ENCODE measurements around the gene BOD1L1.
A peak's percentile ranks its signal among the peaks of the same experiment; 100 is the strongest.

BOD1L1 gene

DNA sequence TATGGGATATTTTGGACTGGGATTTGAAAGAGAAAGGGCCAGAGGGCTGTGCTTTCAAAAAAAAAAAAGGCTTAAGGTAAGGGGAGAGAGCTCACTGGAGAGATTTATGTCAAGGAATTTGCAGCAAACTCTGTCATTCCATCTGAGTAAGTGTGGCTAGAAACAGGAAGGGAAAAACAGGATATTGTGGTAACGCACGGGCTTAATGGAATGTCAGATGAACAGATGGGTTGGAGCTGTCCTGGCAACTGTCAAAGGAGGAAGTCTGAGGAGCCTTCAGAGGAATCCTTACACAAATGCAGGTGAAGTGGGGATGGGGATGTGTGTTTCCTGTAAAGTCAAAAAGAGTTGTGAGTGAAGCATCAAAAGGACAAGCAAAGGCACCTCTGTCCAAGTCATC is 68.1 kb downstream of the BOD1L1 start:
- Mint-ChIP-seq H3K4me1 (ENCODE audit: low read depth) (no peaks in the 10 kb centered on the region), H3K4me3 (no peak overlapping the region), H3K36me3 (ENCODE audit: low read depth) (no peaks in the 10 kb centered on the region), H3K27me3 (ENCODE audit: low read depth) (no peaks in the 10 kb centered on the region), H3K9me3 (no peaks in the 10 kb centered on the region), H3K27ac (no peak overlapping the region)
- no peak for DNase-seq (ENCODE audit: low spot score)

DNA sequence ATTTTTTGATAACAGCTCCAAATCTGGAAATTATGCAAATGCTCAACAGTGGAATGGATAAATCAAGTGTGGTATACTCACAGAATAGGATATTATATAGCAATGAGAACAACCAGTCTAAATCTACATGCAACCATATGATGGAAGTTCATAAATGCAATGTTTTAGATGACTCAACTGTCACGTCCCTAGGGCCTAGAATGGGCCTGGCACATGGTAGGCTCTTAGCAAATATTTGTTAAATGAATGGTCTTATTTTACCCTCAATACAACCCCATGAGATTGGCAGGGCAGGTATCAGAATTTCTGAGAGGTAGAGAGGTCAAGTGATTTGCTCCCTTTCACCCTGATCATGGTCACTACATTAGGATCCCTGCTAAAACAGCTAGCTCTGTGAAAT is 68.6 kb downstream of the BOD1L1 start:
- Mint-ChIP-seq H3K9me3 (no peaks in the 10 kb centered on the region), H3K27ac (no peak overlapping the region), H3K4me3 (no peak overlapping the region), H3K36me3 (ENCODE audit: low read depth) (no peaks in the 10 kb centered on the region), H3K27me3 (ENCODE audit: low read depth) (peaks cover under 1% of the 10 kb centered on the region), H3K4me1 (ENCODE audit: low read depth) (no peaks in the 10 kb centered on the region)
- no peak for DNase-seq (ENCODE audit: low spot score)

DNA sequence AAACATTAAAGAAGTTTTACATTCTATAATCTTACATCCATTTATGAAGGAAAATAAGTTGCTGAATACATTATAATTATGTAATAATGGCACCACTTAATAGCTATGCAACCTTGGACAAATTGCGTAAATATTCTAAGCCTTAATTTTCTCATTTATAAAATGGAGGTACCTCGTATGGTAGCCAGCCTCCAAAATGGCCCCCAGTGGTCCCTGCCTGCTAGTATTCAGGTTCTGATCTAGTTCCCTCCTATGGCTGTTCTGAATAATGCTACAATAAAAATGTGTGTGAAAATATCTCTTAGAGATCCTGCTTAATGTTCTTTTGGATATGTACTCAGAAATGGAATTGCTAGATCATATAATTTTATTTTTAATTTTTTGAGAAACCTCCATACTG is 72.2 kb downstream of the BOD1L1 start:
- H3K27ac Mint-ChIP-seq, result no peak overlapping the region
- no peaks in the 10 kb centered on the region for H3K36me3 Mint-ChIP-seq (ENCODE audit: low read depth)
- no peaks in the 10 kb centered on the region for H3K9me3 Mint-ChIP-seq
- no peak overlapping the region for H3K4me3 Mint-ChIP-seq
- H3K27me3 Mint-ChIP-seq (ENCODE audit: low read depth), result peaks cover 25% of the 10 kb centered on the region
- no peak for DNase-seq (ENCODE audit: low spot score)
- no peaks in the 10 kb centered on the region for H3K4me1 Mint-ChIP-seq (ENCODE audit: low read depth)

DNA sequence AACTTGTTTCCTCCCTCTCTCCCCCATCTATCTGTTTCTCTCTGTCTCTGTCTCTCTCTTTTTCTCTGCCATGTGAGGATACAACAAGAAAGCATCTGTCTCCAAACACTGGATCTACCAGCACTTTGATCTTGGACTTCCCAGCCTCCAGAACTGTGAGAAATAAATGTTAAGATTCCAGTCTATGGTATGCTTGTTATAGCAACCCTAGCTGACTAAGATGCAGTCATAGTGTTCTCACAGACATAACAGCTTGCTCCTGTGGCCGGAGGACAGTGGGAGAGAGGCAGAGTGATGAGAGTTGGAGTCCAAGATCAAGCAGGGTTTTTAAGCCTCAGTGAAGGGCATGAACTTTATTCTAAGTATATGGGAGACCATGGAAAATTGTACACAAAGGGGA is 74.4 kb downstream of the BOD1L1 start:
- Mint-ChIP-seq H3K9me3 (no peaks in the 10 kb centered on the region), H3K27me3 (ENCODE audit: low read depth) (peaks cover 37% of the 10 kb centered on the region), H3K27ac (no peak overlapping the region), H3K4me1 (ENCODE audit: low read depth) (peaks cover 9% of the 10 kb centered on the region), H3K4me3 (no peak overlapping the region), H3K36me3 (ENCODE audit: low read depth) (no peaks in the 10 kb centered on the region)
- no peak for DNase-seq (ENCODE audit: low spot score)

DNA sequence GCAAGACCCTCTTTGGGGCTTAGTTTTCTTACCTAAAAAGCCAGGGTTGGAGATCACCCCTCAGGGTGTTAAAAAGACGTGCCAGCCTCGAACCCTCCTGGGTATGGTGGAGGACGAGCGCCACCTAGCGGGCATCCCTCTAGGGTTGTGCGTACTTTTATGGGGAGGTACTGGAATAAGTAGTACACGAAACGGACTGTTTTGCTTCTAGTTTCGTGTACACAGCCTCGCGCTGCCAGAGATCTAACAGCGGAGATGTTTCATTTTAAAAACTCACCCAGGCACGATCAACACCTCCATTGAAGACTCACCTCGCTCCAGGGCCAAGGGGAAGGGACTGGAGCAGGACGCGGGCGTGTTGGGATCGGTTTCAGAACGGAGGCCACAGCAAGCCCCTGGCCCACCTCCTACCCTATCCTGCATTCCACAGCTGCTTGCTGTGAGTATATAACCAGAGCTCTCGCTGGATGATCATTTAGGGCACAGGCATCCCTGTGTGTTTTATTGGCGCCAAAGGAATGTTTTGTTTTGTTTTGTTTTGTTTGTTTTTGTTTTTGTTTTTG is 78.5 kb downstream of the BOD1L1 start:
- H3K4me3 Mint-ChIP-seq, result peak overlapping the region; percentile 76
- H3K27me3 Mint-ChIP-seq (ENCODE audit: low read depth), result peaks cover 60% of the 10 kb centered on the region
- DNase-seq (ENCODE audit: low spot score), result peak; percentile 73
- no peak overlapping the region for H3K27ac Mint-ChIP-seq
- H3K36me3 Mint-ChIP-seq (ENCODE audit: low read depth), result peaks cover 2% of the 10 kb centered on the region
- H3K4me1 Mint-ChIP-seq (ENCODE audit: low read depth), result peaks cover 26% of the 10 kb centered on the region
- no peaks in the 10 kb centered on the region for H3K9me3 Mint-ChIP-seq

DNA sequence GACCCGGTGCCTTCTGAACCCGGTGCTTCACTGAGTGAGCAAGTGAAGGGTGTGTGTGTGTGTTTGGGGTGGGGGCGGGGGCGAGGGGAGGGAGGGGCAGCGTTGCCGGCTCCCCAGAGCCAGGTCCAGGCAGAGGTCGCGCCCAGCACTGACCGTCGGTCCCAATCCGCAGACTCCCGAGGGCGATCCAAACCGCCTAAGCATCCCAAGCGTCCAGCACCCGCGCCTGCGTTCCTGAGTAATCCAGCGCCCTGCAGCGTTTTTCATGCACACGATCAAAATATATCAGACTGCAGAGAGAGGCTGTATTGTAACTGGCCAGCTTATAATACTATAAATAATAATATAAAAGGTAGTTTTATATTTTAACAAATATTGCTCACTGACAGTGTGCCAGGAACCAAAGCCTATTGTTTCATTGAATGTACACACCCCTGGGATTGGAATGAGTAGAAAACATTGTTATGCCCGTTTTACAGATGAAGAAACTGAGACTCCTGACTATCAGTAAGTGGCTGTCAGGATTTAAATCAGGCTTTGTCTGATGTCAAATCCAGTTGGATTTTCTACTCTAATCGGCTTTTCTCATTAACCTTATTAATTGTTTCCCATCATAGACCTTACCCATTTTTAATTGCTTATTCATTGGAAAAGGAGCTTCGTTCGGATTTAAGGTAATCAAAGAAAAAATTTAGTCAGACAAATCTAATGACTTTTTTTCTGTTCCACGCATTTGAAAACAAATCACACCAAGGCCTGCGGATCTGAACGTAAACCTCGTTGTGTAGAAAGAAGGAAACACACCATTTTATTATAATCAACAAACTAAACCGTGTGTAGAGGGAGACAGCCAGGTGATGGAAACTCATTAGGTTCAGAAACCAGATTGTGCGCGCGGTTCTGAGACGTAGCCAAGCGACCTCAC is 79.2 kb downstream of the BOD1L1 start:
- Mint-ChIP-seq H3K4me1 (ENCODE audit: low read depth) (peaks cover 28% of the 10 kb centered on the region), H3K27me3 (ENCODE audit: low read depth) (peaks cover 60% of the 10 kb centered on the region), H3K9me3 (no peaks in the 10 kb centered on the region), H3K4me3 (peak overlapping the region; percentile 76), H3K27ac (peak overlapping the region; percentile 7), H3K36me3 (ENCODE audit: low read depth) (peaks cover 2% of the 10 kb centered on the region)
- no peak for DNase-seq (ENCODE audit: low spot score)

DNA sequence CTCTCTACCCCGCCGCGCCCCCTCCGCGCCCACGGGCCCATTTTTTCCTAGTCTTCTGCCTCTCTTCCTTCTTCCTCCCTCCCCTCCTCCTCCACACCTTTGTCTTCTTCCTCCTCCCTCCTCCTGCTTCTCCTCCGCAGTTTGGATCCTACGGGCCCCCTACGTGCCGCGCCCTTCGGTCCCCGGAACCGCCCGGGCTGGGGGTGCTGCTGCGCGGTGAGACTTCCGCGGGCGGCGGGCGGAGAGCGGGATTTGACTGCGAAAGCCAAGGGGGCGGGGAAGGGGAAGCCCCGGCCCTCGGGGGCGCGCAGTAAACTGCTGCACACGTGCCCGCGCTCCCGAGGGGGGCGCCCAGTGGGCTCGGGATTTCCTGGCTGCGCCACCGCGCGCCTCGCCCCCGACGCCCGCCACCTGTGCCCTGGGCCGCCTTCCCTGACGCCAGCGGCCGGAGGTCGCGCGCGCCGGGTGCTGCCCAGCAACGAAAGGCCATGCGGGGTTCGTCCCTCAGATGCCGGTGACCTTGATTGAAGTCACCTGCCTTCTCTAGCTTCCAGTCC is 80.0 kb downstream of the BOD1L1 start:
- Mint-ChIP-seq H3K4me3 (peak overlapping the region; percentile 58), H3K27me3 (ENCODE audit: low read depth) (peaks cover 62% of the 10 kb centered on the region), H3K36me3 (ENCODE audit: low read depth) (peaks cover 2% of the 10 kb centered on the region), H3K9me3 (no peaks in the 10 kb centered on the region), H3K4me1 (ENCODE audit: low read depth) (peaks cover 28% of the 10 kb centered on the region), H3K27ac (no peak overlapping the region)
- no peak for DNase-seq (ENCODE audit: low spot score)

DNA sequence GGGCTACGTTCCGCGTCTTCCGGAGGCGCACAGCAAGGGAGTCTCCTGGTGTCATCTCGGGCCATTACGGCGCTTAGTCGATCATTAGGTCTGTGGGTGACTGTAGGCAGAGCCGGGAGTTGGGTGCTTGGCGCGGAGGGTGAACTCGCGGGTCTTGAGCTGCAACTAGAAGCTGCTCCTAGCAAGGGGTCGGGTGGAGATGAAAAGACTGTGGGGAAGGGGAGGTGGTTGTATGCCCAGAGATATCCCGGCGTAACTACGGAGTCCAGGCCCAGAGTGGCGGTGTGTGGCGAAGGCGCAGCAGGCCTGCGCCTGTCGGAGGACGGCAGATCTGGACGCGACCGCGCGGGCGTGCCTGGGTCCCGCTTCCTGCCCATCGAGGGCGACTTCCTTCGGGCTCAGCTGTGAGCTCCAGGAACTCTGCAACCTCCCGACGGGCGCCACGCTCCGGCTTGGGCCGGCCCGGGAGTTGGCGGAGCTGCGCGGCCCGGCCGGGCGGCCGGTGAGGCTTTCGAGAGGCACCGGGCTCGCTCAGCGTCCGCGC is 80.5 kb downstream of the BOD1L1 start:
- peak overlapping the region; percentile 29 for H3K27ac Mint-ChIP-seq

DNA sequence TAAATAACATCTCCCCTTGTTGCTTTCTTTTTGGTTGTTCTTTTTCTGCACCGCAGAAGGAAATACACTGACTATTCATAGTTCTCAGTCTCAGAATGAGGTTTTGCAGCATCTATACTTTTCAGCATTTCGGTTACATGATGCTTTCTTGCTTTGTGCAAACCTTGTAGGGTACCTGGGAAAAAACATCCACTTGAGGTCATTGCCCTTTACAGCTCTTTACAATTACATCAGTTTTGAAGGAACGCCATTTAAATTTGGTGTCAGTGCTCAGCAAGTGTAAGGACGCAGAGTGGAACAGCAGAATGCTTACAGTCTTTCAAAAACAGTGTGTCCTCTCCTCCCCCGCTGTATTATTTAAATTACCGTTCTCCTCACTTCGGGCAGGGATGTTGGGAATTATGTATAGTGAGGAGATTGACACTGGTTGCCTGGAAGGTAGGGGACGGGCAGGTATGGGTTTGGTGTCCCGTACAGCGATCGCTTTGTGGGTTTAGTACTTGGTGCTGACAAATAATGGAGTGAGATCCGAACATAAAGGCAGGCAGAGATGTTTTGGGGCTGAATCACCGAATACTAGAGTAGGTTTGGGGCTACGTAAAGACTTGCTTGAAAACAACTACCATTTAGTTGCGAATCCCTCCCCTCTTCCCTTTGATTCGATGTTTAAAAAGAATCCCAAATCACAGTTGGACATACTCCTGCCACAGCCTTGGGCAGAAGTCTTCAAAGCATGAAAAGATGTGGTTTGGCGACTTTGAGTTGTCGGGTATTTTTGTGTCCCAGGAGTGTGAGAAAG is 81.2 kb downstream of the BOD1L1 start:
- Mint-ChIP-seq H3K27me3 (ENCODE audit: low read depth) (peaks cover 63% of the 10 kb centered on the region), H3K9me3 (no peaks in the 10 kb centered on the region), H3K4me1 (ENCODE audit: low read depth) (peaks cover 28% of the 10 kb centered on the region), H3K36me3 (ENCODE audit: low read depth) (peaks cover 2% of the 10 kb centered on the region), H3K27ac (peak overlapping the region; percentile 59), H3K4me3 (peak overlapping the region; percentile 80)
- DNase-seq (ENCODE audit: low spot score), result no peak

More for the DNA sequence above, 80.5 kb downstream of the BOD1L1 start:
- Mint-ChIP-seq H3K4me1 (ENCODE audit: low read depth) (peaks cover 28% of the 10 kb centered on the region), H3K9me3 (no peaks in the 10 kb centered on the region), H3K36me3 (ENCODE audit: low read depth) (peaks cover 2% of the 10 kb centered on the region), H3K4me3 (peak overlapping the region; percentile 80), H3K27me3 (ENCODE audit: low read depth) (peaks cover 60% of the 10 kb centered on the region)
- DNase-seq (ENCODE audit: low spot score), result no peak

DNA sequence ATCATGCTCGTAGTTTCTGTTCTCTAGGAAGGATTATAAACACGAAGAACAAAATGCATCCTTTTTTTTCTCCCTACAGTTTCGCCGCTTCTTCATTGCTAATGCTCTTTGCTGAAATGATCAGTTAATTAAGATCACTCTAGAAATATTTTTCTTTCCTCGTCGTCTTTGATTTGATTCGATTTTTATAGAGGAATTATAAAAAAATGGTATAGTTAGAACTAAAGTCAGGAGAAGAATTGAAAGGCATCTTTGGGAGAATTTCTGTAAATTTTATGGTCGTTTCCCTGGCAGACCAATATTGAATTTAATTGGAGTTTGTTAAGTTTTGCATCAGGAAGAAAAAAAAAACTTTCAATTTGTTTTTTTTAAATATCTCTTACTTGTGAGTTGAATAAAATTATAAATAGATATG is 82.1 kb downstream of the BOD1L1 start:
- peaks cover 2% of the 10 kb centered on the region for H3K36me3 Mint-ChIP-seq (ENCODE audit: low read depth)
- peak overlapping the region; percentile 86 for H3K4me3 Mint-ChIP-seq
- H3K4me1 Mint-ChIP-seq (ENCODE audit: low read depth), result peaks cover 31% of the 10 kb centered on the region
- peaks cover 65% of the 10 kb centered on the region for H3K27me3 Mint-ChIP-seq (ENCODE audit: low read depth)
- DNase-seq (ENCODE audit: low spot score), result no peak
- peak overlapping the region; percentile 77 for H3K27ac Mint-ChIP-seq
- no peaks in the 10 kb centered on the region for H3K9me3 Mint-ChIP-seq

DNA sequence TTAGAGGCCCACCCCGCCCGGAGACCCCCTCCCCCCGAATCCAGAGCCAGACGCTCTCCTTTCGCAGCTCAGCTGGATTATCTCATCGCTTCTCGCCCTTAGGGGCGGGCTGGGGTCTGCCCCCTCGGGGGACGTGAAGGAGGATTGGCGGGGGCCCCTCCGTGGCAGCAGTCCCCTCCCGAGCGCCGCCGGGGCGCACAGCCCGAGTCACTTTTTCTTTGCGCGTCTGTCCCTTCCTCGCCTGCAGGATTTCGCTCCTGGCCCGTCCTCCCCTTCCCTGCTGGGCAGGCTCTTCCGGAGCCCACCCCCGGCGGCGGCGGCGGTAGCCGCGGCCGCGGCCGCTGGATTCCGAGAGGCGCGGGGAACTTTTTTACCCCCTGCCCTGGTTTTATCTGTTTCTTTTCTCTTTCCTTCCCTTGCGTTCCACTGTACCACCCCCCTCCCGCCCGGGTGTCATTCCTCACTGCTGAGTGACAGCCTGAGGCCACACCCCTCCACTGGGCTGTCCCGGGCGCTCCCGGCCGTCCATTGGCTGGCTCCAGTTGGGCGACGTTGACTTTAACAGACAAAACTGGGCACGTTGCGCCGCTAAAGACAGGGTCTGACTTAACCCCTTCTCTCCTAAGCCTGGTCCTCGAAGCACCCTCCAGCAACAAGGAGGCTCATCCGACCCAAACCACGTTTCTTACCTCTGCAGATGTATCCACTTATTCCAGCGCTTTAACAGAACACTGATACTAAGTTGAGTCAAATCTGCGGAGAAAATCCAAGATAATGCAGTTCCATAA is 82.7 kb downstream of the BOD1L1 start:
- Mint-ChIP-seq H3K27me3 (ENCODE audit: low read depth) (peaks cover 69% of the 10 kb centered on the region), H3K27ac (peak overlapping the region; percentile 77), H3K9me3 (no peaks in the 10 kb centered on the region), H3K4me1 (ENCODE audit: low read depth) (peaks cover 31% of the 10 kb centered on the region), H3K4me3 (peak overlapping the region; percentile 86), H3K36me3 (ENCODE audit: low read depth) (peaks cover 2% of the 10 kb centered on the region)
- DNase-seq (ENCODE audit: low spot score), result peak; percentile 53

DNA sequence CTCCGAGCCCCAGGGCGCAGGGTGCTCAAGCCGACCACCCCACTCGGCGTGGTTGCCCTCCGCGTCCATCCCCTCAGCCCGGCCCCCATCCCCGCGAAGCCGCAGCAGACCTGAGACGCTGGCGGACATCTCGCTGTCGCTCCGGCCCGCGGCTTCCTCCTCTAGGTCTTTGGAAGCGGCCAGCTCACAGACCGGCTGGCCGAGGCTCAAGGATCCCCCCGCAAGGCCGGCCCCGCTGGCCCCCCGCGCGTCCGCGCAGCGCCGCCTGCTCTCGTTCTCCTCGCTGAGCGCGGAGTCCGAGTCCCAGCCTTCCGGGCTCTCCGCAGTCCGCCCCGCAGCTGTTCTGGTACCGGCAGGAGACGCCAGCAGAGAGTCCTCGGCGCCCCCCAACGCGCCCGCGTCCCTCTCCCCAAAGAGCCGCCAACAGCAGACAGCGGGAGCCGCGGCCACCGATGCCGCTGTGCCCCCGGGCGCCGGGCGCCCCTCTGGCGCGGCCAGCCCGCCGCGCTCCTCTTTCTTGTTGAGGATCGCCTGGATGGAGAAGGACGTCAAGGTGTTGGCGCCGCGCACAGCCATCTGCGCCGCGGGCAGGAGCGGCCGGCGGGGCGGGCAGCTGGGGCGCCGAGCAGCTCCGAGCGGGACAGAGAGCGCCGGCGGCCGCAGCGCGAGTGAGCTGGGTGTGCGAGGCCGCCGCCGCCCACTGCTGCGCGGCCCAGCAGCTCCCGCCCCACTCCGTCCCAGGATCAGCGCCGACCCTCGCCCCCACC is 83.5 kb downstream of the BOD1L1 start, which contains the start of gene NKX3-2:
NKX3-2 (minus strand) TSS at position 670 of the 767 bp plus-strand sequence; CDS start at position 576, 94 bp downstream.
- peaks cover 73% of the 10 kb centered on the region for H3K27me3 Mint-ChIP-seq (ENCODE audit: low read depth)
- H3K36me3 Mint-ChIP-seq (ENCODE audit: low read depth), result peaks cover 2% of the 10 kb centered on the region
- peak within 1 kb of the TSS; percentile 77 for H3K27ac Mint-ChIP-seq
- H3K9me3 Mint-ChIP-seq, result no peaks in the 10 kb centered on the region
- peak within 1 kb of the TSS; percentile 86 for H3K4me3 Mint-ChIP-seq
- peaks cover 28% of the 10 kb centered on the region for H3K4me1 Mint-ChIP-seq (ENCODE audit: low read depth)
- DNase-seq (ENCODE audit: low spot score), result no peak

All from T-helper 2 cell treated with Interferon-gamma antibody and Interleukin-4, amounts not matched to agents 5 μg/mL and 100 μg/mL, for 36 hours (primary cell).